A549 (cell line): ENCODE measurements around the gene KLF2. TPM values are rescaled to one million over a fixed set of nuclear protein-coding genes. Genes with fewer than 3 reads are reported as not detected.
A peak's percentile ranks its signal among the peaks of the same experiment; 100 is the strongest.

Source experiments
- ATAC-seq, 2 experiments: fragments of 200-7000 bp in 1 of 2; fragments of >200 bp in 1 of 2; cut with Nextera tagmentation in 1 of 2; cut with Tn5 transposase in 1 of 2; 3 replicates each; pipeline versions ENCODE4 v1.8.0 to v1.9.1; 2018 to 2020; ENCODE audit warnings: mild to moderate bottlenecking in 1 of 2, moderate library complexity in 1 of 2
- CTCF ChIA-PET: fragments of 300-600 bp; sonication (Branson Sonifier 250); formaldehyde crosslinking; extraction: SDS; loops from one replicate; lab custom pipeline; 2021; ENCODE audit warnings: antibody characterized with exemption, inconsistent platforms; lab: Yijun Ruan, JAX
- POLR2A ChIA-PET: fragments of 350-600 bp; formaldehyde crosslinking; extraction: SDS; loops from one replicate; lab custom pipeline; 2021; ENCODE audit warnings: antibody characterized with exemption, inconsistent platforms; lab: Yijun Ruan, JAX
- DNase-seq, 2 experiments: peaks; one replicate each; pipeline versions ENCODE4 v3.0.0 to v3.0.0-alpha.2; 2011 to 2016; ENCODE audit warnings: low read depth in 1 of 2, low spot score in 1 of 2
- FAIRE-seq: peaks from 2 replicates; lab custom pipeline; 2011; peaks lifted over from hg19 to GRCh38; lab: Jason Lieb, UNC
- H3K27ac ChIP-seq, 2 experiments: fragments of >200 bp; sonication (Bioruptor Twin); formaldehyde crosslinking; 3 replicates each; pipeline ENCODE4 v1.5.1; 2016 to 2017
- H3K4me1 ChIP-seq: fragments of >200 bp; sonication (Bioruptor Twin); formaldehyde crosslinking; 3 replicates; pipeline ENCODE4 v1.6.1; 2016
- H3K4me2 ChIP-seq: fragments of >200 bp; sonication (Bioruptor Twin); formaldehyde crosslinking; 3 replicates; pipeline ENCODE4 v1.6.1; 2016
- H3K4me3 ChIP-seq: fragments of >200 bp; sonication (Bioruptor Twin); formaldehyde crosslinking; 3 replicates; pipeline ENCODE4 v1.5.1; 2016
- H3K9me3 ChIP-seq: fragments of >200 bp; sonication (Bioruptor Twin); formaldehyde crosslinking; 3 replicates; pipeline ENCODE4 v1.6.1; 2016
- CBX2 ChIP-seq: fragments of 200-600 bp; sonication (generic); IDR thresholded peaks from 2 replicates; pipeline ENCODE4 v1.6.1; 2016; ENCODE audit warnings: low read depth, mild to moderate bottlenecking, borderline replicate concordance
- CEBPB ChIP-seq, 2 experiments: fragments of >200 bp in 1 of 2; sonication (Bioruptor Twin) in 1 of 2; formaldehyde crosslinking in 1 of 2; IDR thresholded peaks; 2 replicates each; pipeline ENCODE4 v1.6.1; 2012 to 2016
- CHD4 ChIP-seq: fragments of 200-600 bp; sonication (generic); IDR thresholded peaks from 2 replicates; pipeline ENCODE4 v1.6.1; 2016; ENCODE audit warnings: antibody characterized with exemption, mild to moderate bottlenecking, borderline replicate concordance
- FOSB ChIP-seq: fragments of 250-450 bp; sonication (Bioruptor Pico); IDR thresholded peaks from 2 replicates; pipeline ENCODE4 v1.5.0; 2020; ENCODE audit warnings: mild to moderate bottlenecking, moderate library complexity
- GATA3 ChIP-seq: IDR thresholded peaks from 2 replicates; pipeline ENCODE4 v1.6.1; 2012; ENCODE audit warnings: borderline replicate concordance
- HDAC2 ChIP-seq: fragments of 200-600 bp; sonication (generic); IDR thresholded peaks from 2 replicates; pipeline ENCODE4 v1.6.1; 2016
- HOXB5 ChIP-seq: fragments of 250-450 bp; sonication (Bioruptor Pico); IDR thresholded peaks from 2 replicates; pipeline ENCODE4 v1.5.0; 2020; ENCODE audit warnings: mild to moderate bottlenecking, moderate library complexity
- JUNB ChIP-seq: fragments of >200 bp; sonication (Bioruptor Twin); formaldehyde crosslinking; IDR thresholded peaks from 2 replicates; pipeline ENCODE4 v1.6.1; 2016
- MYC ChIP-seq: IDR thresholded peaks from 2 replicates; pipeline ENCODE4 v1.6.1; 2012; ENCODE audit warnings: mild to moderate bottlenecking, inconsistent platforms, low read length, improper control_type of control experiment, borderline replicate concordance
- NFE2L2 ChIP-seq: fragments of 150-350 bp; conservative IDR thresholded peaks from 2 replicates; pipeline ENCODE4 v1.6.1; 2014; ENCODE audit warnings: low read length
- RAD21 ChIP-seq, 2 experiments: fragments of >200 bp in 1 of 2; sonication (Bioruptor Twin) in 1 of 2; formaldehyde crosslinking in 1 of 2; IDR thresholded peaks in 1 of 2; conservative IDR thresholded peaks in 1 of 2; 2 replicates in 1 of 2; 3 replicates in 1 of 2; pipeline ENCODE4 v1.6.1; 2012 to 2018; ENCODE audit warnings: inconsistent platforms in 1 of 2
- RCOR1 ChIP-seq: fragments of 150-350 bp; IDR thresholded peaks from 2 replicates; pipeline ENCODE4 v1.6.1; 2014; ENCODE audit warnings: antibody characterized with exemption, low read length, low read depth
- TP53 ChIP-seq: fragments of 250-450 bp; sonication (Bioruptor Pico); IDR thresholded peaks from 2 replicates; pipeline ENCODE4 v1.5.0; 2021; ENCODE audit warnings: mild to moderate bottlenecking, moderate library complexity
- ZC3H11A ChIP-seq: fragments of 450-650 bp; IDR thresholded peaks from 2 replicates; pipeline ENCODE4 v1.6.1; 2014; ENCODE audit warnings: antibody characterized with exemption, mild to moderate bottlenecking
- ZNF302 ChIP-seq: fragments of 250-450 bp; sonication (Bioruptor Pico); IDR thresholded peaks from 2 replicates; pipeline ENCODE4 v1.9.0; 2021; ENCODE audit warnings: inconsistent platforms, mild to moderate bottlenecking, moderate library complexity
- WGBS: methylation state at CpG from one replicate; pipeline ENCODE4 v1.1.6; 2017; ENCODE audit errors: missing lambda C conversion rate; 5-methylcytosine and 5-hydroxymethylcytosine counted together
- polyA plus RNA-seq, 4 experiments: library from polyadenylated mRNA; depleted of rRNA in 3 of 4; stranded (reverse); fragments of >200 nt; fragmentation: RNase III in 1 of 4; extraction: RNeasy Plus Mini Kit Qiagen cat#74134 plus additional on column Dnase treatment in 1 of 4; gene quantifications; 2 replicates in 3 of 4; 3 replicates in 1 of 4; pipeline ENCODE4 v1.2.3, GENCODE V29; 2011 to 2017
- TF ChIP-seq, protein P1 (sequence below): fragments of 250-450 bp; sonication (Bioruptor Pico); IDR thresholded peaks from 2 replicates; pipeline ENCODE4 v1.5.0; 2020; ENCODE audit warnings: low read depth, mild to moderate bottlenecking, moderate library complexity
- TF ChIP-seq, protein P2 (sequence below): fragments of 450-650 bp; IDR thresholded peaks from 2 replicates; pipeline ENCODE4 v1.6.1; 2014; ENCODE audit warnings: antibody characterized with exemption
- TF ChIP-seq, protein P3 (sequence below): IDR thresholded peaks from 2 replicates; pipeline ENCODE4 v1.6.1; 2012
- TF ChIP-seq, protein P4 (sequence below): IDR thresholded peaks from 2 replicates; pipeline ENCODE4 v1.6.1; 2012; ENCODE audit warnings: low read depth, borderline replicate concordance
- TF ChIP-seq, protein P5 (sequence below): fragments of 250-450 bp; sonication (Bioruptor Pico); IDR thresholded peaks from 2 replicates; pipeline ENCODE4 v1.5.0; 2021; ENCODE audit warnings: mild to moderate bottlenecking, moderate library complexity, borderline replicate concordance

KLF2 gene
- polyA plus RNA-seq, 2 of the 4 experiments (the other 2 are of a cell fraction): 3.4 to 6.9 TPM

DNA sequence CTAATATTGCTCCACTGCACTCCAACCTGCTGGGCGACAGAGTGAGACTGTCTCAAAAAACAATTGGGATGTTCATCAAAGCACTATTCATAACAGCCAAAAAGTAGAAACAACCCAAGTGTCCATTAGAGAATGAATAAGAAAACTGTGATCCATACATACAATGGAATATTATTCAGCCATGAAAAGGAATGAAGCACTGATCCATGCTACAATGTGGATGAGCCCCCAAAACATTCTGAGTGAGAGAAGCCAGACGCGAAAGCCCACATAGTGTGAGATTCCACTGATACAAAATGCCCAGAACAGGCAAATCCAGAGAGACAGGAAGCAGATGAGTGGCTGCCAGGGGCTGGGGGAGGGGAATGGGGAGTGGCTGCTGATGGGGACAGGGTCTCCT lies 16.0 kb downstream of the KLF2 start:
- Histone ChIP-seq H3K27ac (0 out of 6 replicates have a peak overlapping the region, but pooled peaks of 1 of the 2 experiments have one; percentile 76), H3K9me3 (no peaks in the 10 kb centered on the region), H3K4me3 (no peak overlapping the region), H3K4me1 (peaks cover 18% of the 10 kb centered on the region), H3K4me2 (no peak overlapping the region)
- ChIA-PET CTCF (interaction anchor here (1.0 to 1.4 kb wide), 3 partner anchors 21 to 93 kb away, joined by 3 to 5 read pairs (median 3); no protein-coding TSS in a partner anchor), POLR2A (no interaction called here)
- ATAC-seq (no peak), DNase-seq (no peak), FAIRE-seq (no peak)
- WGBS: 98% methylated on average over 3 of the region's 3 CpGs
- TF ChIP-seq, protein P1, sequence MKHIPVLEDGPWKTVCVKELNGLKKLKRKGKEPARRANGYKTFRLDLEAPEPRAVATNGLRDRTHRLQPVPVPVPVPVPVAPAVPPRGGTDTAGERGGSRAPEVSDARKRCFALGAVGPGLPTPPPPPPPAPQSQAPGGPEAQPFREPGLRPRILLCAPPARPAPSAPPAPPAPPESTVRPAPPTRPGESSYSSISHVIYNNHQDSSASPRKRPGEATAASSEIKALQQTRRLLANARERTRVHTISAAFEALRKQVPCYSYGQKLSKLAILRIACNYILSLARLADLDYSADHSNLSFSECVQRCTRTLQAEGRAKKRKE (CRISPR knock-in tag): no peak
- no peak for TF ChIP-seq RCOR1
- TF ChIP-seq HDAC2: no peak
- TF ChIP-seq CHD4: no peak
- no peak for TF ChIP-seq GATA3
- no peak for TF ChIP-seq ZC3H11A
- no peak for TF ChIP-seq TP53
- TF ChIP-seq HOXB5: no peak
- no peak for TF ChIP-seq MYC
- no peak for TF ChIP-seq RAD21 (conservative IDR thresholded peaks at IDR 0.05 in 1 of 2, IDR thresholded peaks at IDR 0.05 in 1 of 2)
- TF ChIP-seq, protein P2, sequence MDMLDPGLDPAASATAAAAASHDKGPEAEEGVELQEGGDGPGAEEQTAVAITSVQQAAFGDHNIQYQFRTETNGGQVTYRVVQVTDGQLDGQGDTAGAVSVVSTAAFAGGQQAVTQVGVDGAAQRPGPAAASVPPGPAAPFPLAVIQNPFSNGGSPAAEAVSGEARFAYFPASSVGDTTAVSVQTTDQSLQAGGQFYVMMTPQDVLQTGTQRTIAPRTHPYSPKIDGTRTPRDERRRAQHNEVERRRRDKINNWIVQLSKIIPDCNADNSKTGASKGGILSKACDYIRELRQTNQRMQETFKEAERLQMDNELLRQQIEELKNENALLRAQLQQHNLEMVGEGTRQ: no peak
- TF ChIP-seq ZNF302 (CRISPR knock-in tag): no peak
- no peak for TF ChIP-seq NFE2L2
- no peak for TF ChIP-seq JUNB
- TF ChIP-seq FOSB (CRISPR knock-in tag): no peak
- TF ChIP-seq CEBPB (IDR thresholded peaks at IDR 0.05): no peak
- TF ChIP-seq, protein P3, sequence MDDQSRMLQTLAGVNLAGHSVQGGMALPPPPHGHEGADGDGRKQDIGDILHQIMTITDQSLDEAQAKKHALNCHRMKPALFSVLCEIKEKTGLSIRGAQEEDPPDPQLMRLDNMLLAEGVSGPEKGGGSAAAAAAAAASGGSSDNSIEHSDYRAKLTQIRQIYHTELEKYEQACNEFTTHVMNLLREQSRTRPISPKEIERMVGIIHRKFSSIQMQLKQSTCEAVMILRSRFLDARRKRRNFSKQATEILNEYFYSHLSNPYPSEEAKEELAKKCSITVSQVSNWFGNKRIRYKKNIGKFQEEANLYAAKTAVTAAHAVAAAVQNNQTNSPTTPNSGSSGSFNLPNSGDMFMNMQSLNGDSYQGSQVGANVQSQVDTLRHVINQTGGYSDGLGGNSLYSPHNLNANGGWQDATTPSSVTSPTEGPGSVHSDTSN: no peak

DNA sequence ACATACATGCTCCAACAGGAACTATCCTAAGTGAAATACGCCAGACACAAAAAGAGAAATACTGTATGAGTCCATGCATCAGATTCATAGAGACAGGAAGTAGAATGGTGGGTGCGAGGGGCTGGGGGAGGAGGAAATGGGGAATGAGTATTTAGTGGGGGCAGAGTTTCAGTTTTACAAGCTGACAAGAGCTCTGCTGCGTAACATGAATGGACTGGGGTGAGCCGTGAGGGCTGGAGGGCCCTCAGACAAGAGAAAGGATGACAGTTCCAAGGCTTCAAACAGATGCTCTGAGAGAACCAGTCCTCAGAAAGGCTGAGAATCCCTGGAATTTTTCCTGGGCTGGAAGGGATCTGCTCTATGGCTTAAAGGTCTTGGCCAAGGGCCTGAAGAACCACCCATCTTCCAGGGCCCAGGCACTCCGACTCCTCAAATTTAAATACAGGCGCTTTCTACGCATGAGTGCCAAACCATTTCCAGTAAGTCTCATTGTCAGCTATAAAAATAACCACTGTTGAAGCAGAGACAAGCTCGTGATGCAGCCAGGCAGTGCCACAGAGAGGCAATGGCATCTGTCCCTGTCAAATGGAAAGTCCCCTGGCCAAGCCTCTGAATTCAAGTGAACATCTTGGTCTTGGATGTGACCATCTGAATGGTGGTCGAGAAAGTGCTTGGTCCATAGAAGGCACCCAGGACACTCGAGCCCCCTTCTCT lies 17.5 kb downstream of the KLF2 start:
- no peak for FAIRE-seq
- no peaks in the 10 kb centered on the region for H3K9me3 ChIP-seq
- DNase-seq: no peak
- TF ChIP-seq, protein P1 (CRISPR knock-in tag): no peak
- TF ChIP-seq, protein P4, sequence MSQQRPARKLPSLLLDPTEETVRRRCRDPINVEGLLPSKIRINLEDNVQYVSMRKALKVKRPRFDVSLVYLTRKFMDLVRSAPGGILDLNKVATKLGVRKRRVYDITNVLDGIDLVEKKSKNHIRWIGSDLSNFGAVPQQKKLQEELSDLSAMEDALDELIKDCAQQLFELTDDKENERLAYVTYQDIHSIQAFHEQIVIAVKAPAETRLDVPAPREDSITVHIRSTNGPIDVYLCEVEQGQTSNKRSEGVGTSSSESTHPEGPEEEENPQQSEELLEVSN: no peak
- TF ChIP-seq CBX2: no peak
- TF ChIP-seq, protein P5, sequence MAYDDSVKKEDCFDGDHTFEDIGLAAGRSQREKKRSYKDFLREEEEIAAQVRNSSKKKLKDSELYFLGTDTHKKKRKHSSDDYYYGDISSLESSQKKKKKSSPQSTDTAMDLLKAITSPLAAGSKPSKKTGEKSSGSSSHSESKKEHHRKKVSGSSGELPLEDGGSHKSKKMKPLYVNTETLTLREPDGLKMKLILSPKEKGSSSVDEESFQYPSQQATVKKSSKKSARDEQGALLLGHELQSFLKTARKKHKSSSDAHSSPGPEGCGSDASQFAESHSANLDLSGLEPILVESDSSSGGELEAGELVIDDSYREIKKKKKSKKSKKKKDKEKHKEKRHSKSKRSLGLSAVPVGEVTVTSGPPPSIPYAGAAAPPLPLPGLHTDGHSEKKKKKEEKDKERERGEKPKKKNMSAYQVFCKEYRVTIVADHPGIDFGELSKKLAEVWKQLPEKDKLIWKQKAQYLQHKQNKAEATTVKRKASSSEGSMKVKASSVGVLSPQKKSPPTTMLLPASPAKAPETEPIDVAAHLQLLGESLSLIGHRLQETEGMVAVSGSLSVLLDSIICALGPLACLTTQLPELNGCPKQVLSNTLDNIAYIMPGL (CRISPR knock-in tag): no peak
- TF ChIP-seq ZC3H11A: no peak
- 85% methylated on average over 9 of the region's 10 CpGs for WGBS
- ChIA-PET CTCF (interaction anchor here (0.6 to 1.2 kb wide), 4 partner anchors 40 to 1254 kb away, joined by 3 to 4 read pairs (median 3); no protein-coding TSS in a partner anchor), POLR2A (interaction anchor here (0.7 kb wide), 1 partner anchor 100 kb away, joined by 5 read pairs; no protein-coding TSS in a partner anchor)
- no peak overlapping the region for H3K4me2 ChIP-seq
- no peak overlapping the region for H3K27ac ChIP-seq
- peaks cover 18% of the 10 kb centered on the region for H3K4me1 ChIP-seq
- H3K4me3 ChIP-seq: no peak overlapping the region
- no peak for ATAC-seq
